Activated CD4-positive, CD25-positive, alpha-beta regulatory T cell (primary cell): ENCODE results near the gene SLC8A1.

Experiments
- DNase-seq, 4 experiments: peaks; one replicate each; lab custom pipeline; 2025; lab: John Stamatoyannopoulos, UW

SLC8A1 gene

DNA sequence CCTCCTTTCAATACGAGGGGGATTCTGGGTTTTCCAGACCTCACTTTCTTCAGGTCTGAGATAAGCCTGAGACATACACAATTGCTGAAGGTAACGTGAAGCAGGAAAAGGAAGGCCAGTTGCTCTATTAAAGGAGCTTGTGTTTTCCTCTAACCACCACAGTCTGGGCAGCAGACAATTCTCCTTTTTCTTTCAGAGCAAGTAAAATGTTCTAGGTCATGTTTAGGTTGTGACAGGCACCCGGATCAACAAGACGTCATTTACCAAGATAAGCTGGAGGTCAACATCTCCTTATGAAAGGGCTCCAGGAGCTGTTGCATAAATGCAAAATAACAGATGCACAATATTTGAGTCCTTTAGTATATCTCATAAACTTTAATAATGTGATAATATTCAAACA lies 148.1 kb downstream of the SLC8A1 start:
- DNase-seq: no peak

DNA sequence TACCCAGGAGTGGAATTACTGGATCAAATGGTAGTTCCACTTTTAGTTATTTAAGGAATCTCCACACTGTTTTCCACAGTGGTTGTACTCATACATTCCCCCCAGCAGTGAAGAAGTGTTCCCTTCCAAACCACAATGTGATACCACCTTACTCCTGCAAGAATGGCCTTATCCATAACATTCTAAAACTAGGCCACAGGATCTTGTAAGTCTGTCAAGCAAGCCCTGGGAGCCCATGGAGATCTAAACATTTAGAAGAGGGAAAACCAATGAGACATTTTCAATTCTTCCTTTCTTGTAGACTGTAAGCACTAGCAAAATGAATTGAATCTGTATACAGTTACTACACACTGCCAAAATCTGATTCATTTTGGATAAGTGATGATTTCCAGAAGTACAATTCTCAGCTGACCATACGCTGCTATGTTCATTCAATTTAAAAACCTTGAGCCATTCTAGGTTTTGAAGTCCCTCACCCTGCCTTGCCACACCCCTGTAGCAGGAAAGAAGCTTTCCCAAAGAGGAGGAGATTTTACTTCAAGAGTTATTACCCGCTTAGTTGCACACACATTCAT lies 149.1 kb downstream of the SLC8A1 start:
- no peak for DNase-seq

DNA sequence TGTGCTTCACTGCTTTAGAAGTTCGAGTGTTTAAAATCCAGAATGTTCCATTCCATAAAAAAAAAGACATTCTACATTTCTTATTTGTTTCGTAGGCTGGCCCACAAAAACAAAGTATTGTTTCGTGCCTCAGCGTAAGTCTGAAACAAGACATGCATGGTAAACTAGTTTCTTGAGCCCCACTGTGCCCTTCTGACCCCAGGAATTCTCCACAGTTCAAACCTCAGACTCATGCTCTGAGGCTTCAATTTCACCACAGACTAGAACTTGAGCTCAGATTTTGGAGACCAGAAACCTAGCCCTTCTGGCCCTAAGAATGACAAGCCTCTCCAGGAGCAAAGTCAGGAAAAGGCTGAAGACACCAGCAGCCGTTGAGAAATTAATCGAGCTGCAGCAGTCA lies 151.5 kb downstream of the SLC8A1 start:
- DNase-seq: no peak

DNA sequence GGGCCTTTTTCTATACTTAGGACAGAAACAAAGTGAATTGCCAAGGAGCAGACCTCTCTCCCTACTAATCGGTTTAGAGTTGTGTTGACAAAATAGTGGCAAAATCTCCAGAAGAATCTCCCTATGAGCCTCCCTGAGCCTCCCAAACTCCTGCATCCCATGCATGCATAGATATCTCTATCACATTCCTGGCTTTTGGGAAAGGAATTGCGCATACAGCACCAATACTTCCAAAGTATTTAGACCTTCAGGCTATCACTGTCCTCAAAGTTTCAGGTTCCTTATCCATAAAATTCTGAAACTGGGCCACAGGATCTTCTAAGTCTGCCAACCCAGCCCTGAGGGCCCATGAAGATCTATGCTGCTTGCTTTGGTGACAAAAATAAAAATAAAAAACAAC lies 152.1 kb downstream of the SLC8A1 start:
- DNase-seq: no peak

DNA sequence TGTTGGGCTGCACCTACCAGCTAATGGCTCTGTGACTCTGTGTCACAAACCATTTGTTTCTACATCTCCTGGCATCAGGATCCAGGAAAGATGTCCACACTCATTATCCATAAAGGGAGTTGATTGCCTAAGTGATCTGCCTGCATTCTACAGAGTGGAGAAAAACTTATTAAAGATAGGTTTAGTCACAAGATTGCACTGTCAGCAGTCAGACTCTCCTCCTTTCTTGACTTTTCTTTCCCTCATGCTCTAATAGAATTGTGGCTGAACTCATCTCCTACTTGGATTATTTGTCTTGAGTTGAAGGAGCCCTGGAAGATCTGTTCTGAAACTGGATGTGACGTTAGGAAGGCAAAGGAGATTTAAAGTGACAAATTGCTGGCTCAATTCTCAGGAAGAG lies 152.7 kb downstream of the SLC8A1 start:
- DNase-seq: no peak

DNA sequence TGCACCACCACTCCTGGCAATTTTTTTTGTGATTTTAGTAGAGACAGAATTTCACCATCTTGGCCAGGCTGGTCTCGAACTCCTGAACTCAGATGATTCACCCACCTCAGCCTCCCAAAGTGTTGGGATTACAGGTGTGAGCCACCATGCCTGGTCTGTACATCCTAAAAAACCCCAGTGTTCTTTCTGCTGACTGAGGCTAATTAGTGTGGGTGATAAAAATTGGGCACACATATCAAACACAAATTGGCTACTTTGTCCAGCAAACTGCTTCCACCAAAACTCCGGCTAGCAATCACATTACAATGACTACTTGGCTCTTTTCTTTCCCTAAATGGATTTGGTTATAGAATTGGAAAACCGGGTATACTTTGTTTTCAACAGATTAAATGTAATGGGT lies 153.9 kb downstream of the SLC8A1 start:
- no peak for DNase-seq

DNA sequence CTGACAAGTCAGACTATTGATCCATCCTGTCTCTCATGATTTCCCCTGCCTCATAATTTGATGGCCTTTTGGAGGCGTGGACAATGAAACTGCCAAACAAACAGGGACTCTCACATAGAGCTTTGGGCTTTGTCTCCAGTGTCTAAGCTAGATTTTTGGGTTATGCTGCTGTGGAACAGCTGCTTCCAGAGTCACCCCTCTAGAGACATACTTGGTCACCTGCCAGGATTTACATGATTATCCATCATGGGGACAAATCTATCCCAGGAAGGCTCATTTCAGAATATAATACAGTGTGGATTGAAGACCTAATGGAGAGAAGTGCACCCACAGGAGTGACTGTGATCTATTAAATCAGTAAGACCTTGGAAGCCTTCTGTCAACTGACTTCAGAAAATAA lies 159.6 kb downstream of the SLC8A1 start:
- no peak for DNase-seq

DNA sequence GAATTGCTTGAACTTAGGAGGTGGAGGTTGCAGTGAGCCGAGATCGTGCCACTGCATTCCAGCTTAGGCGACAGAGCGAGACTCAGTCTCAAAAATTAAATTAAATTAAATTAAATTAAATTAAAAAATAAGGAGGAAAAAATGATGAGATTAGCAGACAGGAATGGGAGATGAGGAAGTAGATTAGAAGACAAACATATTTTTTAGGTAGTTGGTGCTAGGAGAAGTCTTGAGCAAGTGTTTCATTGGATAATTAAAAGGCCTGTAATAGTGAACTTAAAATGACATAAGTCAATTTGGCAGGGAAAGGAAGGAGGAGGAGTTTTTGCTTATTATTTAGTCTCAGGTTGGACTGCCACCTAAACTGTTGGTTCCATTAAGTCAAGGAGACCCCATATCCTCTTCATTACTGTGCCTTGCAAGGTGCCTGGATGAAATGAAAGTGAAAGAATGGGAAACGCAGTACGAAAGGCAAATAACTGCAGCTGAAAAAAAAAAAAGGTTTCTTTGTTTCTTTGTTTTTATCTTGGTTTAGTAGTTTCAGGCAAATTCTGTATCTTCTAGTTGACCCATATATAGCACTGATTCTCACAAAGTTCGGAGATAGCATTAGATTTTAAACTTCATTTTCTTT lies 162.0 kb downstream of the SLC8A1 start:
- no peak for DNase-seq

DNA sequence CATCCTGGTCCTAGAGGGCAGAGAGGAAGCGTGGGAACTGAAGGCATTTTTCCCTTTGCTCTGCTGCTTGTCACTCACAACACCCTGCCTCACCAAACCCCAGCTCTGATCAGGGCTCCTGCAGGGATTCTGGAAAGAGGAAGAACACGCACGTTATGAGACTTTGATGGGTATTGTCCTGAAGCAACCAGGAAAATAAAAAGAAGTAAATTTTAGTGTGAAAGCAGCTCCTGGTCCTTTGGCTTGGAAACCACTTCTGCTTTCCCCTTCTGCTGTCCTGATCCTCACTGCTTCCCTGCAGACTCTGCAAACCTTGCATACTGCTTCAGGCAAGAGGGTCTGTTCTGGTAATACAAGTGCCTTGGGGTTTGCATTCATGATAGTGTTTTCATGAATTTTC lies 164.1 kb downstream of the SLC8A1 start:
- no peak for DNase-seq

DNA sequence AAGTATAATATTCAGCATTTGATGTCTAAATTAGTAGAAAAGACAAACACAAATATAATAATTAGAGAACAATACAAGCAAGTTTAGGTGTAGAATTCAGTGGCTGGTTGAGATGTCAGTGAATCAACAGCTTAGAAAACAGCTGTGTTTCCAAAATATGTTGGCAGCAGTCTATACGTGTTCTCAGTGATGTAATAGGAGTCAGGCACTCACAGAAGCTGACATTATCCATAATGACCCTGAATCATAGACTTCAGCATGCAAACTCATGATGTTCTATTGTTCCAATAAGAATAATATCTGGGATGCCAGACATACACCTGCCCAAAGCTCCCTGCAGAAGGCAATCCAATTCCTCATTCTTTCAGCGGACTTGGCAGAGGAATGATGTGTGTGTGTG lies 164.7 kb downstream of the SLC8A1 start:
- DNase-seq: no peak

DNA sequence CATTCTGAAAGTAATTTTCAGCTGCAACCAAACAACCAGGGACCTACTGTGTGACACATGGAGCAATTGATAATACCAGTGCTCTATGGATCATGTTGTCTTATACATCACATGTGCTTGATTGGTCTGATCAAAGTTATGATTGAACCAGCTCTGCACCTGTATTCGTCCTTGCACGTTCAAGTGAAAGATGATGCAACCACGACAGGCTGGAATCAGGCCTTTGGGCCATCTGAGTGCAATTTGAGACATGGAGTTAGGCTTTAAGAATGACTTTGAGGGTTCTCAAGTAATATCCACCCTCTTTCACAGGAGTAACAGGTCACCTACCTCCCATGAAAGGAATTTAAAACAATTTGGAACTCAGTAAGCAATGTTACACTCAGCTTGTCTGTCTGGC lies 165.2 kb downstream of the SLC8A1 start:
- DNase-seq: no peak

DNA sequence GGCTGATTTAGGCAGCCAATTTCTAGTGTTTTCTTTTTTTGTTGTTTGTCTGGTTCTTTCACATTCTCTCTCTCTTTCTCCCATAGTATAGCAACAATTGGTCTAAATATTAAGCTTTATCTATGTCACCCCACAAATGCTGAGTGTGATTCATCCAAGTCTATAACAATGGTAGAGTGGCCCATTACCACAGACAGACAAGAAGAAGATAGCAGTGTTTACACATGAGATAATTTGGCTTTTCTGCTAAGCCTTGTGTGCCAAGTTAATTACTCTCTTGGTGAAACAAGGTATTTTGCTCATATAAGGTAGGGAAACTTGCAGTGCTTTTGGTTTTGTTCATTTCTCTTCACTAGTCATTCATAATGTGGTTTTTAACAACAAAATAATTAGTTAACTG lies 166.5 kb downstream of the SLC8A1 start:
- DNase-seq: no peak

DNA sequence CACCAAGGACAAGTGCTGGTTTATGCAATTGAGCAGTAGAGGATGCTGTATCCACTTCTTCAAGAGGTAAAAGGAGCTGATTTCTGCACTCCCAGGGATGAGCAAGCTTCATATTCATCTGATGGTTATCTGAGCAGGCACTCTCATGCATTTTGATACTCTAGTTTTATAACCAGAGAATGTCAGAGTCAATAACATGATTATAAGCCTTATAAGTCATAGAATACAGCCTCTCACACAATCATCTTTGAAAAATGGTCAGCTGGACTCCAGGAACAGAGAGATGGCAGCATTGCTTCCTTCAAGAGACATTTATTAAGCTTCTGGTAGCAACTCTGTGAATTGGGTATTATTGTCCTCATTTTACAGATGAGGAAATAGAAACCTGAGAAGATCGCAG lies 167.1 kb downstream of the SLC8A1 start:
- DNase-seq: no peak

DNA sequence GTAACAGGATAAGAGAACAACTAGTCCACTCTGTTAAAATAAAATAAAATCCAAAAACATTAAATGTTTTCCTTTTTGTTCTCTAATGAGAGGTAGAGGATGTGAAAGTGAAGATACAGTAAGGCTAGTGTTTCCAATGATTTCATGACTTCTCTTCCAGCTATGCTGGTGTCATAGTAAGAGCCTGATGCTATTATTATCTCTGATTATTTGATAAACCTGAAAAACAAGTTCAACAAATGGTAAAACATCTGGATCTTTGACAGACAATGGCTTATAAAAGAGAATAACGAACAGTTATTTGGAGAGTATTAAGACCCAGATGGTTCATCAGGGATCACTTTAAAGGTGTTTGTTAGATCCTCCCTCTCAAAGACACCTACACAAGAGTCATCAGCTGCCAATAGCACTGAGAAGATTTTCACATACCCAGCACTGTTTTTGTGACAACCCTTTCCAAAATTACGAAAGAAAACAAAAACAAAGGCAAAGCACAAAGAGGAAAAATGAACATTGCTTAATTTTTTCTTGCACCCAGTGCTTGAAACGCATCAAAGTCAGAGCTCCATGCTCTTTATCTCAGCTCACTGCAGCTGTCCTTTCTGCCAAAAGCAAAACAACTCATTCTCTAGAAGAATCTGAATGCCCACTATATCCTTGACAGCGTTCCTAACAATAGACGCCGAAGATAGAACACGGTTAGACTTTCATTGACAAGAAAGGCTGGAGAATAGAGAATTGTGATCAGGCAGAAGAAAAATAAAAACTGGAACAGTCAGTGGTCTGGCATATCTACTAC lies 168.6 kb downstream of the SLC8A1 start:
- DNase-seq: no peak

DNA sequence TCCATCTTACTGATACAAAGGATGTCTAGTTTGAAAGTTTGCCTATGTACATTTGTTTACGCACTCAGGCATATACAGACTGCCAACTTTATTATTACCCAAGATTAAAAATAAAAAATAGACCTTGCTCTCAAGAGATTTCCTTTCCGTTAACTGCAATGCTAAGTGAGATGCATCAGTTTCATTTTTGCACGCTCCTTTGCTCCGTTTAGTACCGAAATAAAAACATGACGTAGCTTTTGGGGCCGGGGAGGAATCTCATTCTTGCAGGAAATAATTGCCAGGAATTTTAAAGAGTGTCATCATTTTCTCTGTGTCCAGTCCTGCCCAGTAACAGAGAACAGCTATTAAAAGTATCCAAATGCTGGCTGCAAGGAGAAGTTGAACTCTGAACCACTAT lies 169.5 kb downstream of the SLC8A1 start:
- DNase-seq: no peak

DNA sequence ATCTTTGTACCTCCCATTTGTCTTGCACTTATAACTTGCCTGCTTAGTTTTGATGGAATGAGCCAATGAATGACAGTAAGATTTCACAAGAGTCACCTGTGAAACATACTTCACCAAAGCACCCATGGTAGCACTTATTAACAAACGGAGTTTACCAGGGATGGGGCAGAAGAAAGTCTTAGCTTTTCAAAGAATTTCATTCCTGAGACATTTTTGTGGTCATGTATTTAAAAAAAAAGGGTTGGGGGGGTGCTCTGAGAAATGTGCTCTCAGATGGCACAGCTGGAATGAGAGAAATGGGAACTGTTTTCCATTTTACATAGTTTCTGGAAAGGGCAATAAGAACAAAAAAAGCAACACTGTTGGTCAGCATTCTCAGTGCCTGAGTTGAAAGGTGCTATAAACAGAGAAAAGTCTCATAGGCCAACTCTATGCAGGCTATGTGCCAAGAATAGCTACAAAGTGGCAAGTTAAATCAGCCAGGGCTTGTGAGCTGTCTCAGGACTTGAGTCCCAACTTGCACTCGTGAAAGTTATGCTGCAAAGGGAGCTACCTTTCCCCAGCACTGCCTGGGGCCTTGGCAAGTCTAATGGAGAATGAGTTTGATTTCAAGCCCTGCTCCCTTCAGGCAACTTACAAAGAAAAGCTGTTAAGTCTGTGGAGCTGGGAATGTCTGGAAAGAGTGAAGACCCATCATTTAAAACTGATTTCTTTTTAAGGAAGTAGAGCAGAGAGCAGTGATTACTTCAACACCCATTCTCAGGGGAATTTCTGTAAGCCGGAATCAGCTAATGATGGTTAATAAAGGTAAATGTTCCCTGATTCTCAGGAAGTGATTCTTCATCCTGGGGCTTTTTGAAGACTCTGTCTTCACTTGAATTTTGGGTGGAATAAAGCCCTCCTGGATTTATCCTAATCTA lies 170.6 kb downstream of the SLC8A1 start:
- no peak for DNase-seq

DNA sequence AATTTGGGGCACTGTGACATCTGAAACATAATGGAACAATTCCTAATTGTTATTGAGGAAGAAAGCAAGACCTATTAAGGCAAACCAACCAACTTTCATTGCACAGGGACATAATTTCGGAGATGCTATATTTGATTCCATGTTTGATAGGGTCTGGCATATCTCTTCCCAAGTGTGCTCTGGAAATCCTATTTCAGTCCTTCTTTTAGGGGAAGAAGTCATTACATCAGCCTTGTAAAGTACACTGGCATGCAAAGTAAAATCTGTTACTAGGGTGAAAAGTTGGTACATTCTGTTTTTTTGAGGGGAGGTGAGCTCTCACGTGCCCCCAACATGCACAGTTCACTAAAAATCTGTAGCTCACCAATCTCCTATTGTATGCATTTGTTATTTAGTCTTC lies 172.4 kb downstream of the SLC8A1 start:
- no peak for DNase-seq

DNA sequence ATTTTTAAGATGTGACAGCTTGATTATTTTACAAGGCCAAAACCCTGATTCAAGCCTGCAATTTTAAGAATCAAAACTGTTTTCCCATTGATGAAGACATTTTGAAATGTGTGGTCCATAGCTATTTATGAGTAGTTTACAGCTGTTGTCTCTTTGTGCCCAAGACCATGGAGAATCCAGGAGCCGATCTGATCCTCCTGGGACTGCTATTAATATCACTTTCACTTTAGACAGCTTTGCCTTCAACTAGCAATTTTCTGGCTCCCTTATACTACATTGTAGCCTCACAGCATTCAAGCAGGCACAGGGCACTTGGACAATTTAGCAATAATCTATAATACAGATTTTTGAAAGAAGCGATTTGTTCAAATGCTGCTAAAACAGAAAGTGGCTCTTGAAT lies 172.9 kb downstream of the SLC8A1 start:
- no peak for DNase-seq

DNA sequence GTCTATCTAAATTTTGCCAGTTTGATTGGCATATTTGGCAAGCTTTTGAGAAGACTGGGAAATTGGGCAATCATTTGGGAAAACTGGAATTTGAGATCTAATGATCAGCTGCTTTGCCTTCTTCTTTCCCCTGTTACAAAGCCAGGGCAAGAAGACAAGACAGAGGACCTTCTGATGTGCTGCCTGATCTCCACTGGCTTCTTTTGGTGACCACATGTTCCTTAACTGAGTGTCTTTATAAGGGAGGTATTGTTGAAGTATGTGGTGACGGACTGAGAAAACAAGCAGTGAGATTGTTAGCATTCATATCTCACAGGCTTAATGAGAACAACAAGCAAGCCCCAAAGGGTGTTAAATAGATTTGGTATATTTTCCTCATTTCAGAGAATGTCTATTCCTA lies 175.8 kb downstream of the SLC8A1 start:
- no peak for DNase-seq

DNA sequence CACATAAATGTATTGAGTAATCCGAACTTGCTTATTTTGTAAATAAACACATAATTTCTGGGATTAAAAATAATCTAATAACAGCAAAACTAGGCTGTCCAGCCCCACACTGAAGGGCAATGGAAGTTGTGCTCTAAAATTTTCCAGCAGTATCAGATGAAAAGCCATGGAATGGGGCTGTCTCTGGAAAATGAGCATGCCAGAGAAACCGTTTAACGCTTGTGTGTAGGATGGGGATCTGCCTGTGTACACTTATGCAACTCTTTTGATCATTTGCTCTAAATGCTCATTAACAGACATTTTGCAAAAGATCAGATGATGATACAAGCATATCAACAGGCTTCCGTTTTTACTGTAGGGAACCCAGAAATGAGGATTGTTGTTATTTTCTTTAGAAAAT lies 177.6 kb downstream of the SLC8A1 start:
- DNase-seq: no peak

DNA sequence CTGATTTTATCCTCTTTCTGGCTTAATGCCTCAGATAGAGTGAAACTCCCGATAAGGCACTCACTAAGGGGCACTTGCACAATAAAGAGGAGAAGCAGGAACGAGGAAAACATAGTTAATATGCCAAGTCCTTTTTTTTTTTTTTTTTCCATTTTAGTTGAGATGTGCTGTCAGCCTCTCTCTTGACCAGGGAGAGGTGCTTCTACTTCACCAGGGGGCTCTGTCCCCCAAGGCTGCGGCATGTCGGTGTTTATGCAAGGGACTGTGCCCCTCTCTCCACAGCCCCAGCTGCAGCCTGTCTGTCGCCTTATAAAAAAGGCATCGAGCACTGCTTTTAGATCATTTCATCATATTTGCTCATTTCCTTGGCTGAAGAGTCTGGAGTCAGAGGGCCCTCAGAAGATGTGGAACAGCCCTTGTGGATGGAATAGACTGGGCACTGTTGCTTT lies 178.1 kb downstream of the SLC8A1 start:
- no peak for DNase-seq

DNA sequence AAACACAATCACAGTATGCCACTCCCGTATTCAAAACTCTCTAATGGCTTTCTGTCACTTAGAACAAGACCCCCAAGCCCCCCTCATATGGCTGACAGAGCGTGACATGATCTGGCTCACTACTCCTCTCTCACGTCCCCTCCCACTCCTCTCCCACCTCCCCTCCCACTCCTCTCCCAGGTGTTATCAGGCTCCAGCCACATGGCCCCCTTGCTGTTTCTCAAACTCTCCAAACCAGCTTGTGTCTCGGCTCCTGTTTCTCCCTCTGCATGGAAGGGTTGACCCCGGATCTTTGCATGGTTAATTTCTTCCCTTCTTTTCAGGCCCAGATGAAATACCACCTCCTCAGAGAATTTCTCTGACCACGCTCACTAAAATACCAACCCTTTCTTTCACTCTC lies 180.8 kb downstream of the SLC8A1 start:
- DNase-seq: no peak
